Astrocyte (in vitro differentiated cells and primary cell): ENCODE data around the gene ANKRD33B.

Source experiments
- EZH2 ChIP-seq: IDR thresholded peaks from 2 replicates; pipeline ENCODE4 v1.6.1; 2012; ENCODE audit warnings: mild to moderate bottlenecking, low read length, inconsistent platforms; ENCODE audit not compliant: insufficient read depth
- TF ChIP-seq, protein P1 (sequence below): IDR thresholded peaks from 2 replicates; pipeline ENCODE4 v1.5.1; 2011; ENCODE audit warnings: low read depth, mild to moderate bottlenecking, inconsistent platforms, low read length, moderate library complexity; ENCODE audit not compliant: insufficient read depth

DNA sequence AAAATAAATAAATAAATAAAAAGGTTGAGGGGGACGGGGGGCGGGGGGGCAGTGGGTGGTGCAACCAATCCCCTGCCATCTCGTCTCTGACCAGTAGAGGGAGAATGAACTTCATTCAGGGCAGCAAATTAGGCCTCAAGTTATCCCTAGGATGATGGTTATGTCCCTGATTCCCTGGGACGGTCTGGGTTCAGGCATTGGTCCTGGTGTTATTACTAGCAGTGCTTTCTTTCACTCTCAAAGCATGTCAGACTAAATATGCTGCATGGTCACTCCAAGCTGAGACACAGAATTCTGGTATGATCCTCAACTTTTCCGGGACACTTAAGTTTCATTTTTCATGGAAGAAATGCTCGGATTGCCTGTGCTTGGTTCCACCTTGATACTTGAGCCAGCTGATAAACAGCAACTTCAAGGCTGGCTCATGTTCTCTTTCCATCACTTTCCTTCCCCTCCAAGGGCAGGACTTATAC lies 137.7 kb downstream of the ANKRD33B start:
- TF ChIP-seq, protein P1, sequence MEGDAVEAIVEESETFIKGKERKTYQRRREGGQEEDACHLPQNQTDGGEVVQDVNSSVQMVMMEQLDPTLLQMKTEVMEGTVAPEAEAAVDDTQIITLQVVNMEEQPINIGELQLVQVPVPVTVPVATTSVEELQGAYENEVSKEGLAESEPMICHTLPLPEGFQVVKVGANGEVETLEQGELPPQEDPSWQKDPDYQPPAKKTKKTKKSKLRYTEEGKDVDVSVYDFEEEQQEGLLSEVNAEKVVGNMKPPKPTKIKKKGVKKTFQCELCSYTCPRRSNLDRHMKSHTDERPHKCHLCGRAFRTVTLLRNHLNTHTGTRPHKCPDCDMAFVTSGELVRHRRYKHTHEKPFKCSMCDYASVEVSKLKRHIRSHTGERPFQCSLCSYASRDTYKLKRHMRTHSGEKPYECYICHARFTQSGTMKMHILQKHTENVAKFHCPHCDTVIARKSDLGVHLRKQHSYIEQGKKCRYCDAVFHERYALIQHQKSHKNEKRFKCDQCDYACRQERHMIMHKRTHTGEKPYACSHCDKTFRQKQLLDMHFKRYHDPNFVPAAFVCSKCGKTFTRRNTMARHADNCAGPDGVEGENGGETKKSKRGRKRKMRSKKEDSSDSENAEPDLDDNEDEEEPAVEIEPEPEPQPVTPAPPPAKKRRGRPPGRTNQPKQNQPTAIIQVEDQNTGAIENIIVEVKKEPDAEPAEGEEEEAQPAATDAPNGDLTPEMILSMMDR = peak; percentile 34
- no peak for TF ChIP-seq EZH2
